HG03469 (cell line): ENCODE results near the gene EMC10.

Source experiments
- ATAC-seq: cut with Tn5 transposase; IDR thresholded peaks from one replicate; pipeline ENCODE4 v1.9.1; 2021; ENCODE audit warnings: mild to moderate bottlenecking, moderate library complexity, moderate number of reproducible peaks; ENCODE audit not compliant: unreplicated experiment

The EMC10 gene

GRCh38 chr19:50495020-50495531, 18.8 kb downstream of the EMC10 start:
- ATAC-seq = no peak

- no peak for ATAC-seq
These were observed 20.1 kb downstream of the EMC10 start for GRCh38 chr19:50496189-50497021.

GRCh38 chr19:50497022-50497405, 20.7 kb downstream of the EMC10 start:
- no peak for ATAC-seq

- no peak for ATAC-seq
These were observed 22.1 kb downstream of the EMC10 start for GRCh38 chr19:50498219-50499056.

GRCh38 chr19:50500060-50500752, 23.9 kb downstream of the EMC10 start:
- ATAC-seq = no peak

GRCh38 chr19:50500753-50501151, 24.4 kb downstream of the EMC10 start:
- ATAC-seq = no peak

GRCh38 chr19:50501186-50501567, 24.9 kb downstream of the EMC10 start:
- no peak for ATAC-seq

- ATAC-seq = no peak
These were observed 25.5 kb downstream of the EMC10 start for GRCh38 chr19:50501568-50502475.

GRCh38 chr19:50505856-50506611, 29.7 kb downstream of the EMC10 start:
- no peak for ATAC-seq

- no peak for ATAC-seq
These were observed 30.4 kb downstream of the EMC10 start for GRCh38 chr19:50506700-50507099.

- no peak for ATAC-seq
These were observed 31.1 kb downstream of the EMC10 start for GRCh38 chr19:50507376-50507775.

- no peak for ATAC-seq
These were observed 32.5 kb downstream of the EMC10 start for GRCh38 chr19:50508843-50509190.

GRCh38 chr19:50509366-50509765, 33.1 kb downstream of the EMC10 start:
- ATAC-seq = no peak

GRCh38 chr19:50510121-50510670, 33.9 kb downstream of the EMC10 start:
- ATAC-seq = no peak

GRCh38 chr19:50510700-50511068, 34.4 kb downstream of the EMC10 start:
- ATAC-seq = no peak

GRCh38 chr19:50511069-50511822, 34.9 kb downstream of the EMC10 start, which contains the start of gene JOSD2:
JOSD2 (minus strand) TSS chr19:50511191; CDS start chr19:50510431, 760 bp downstream.
- peak; percentile 74 for ATAC-seq

- no peak for ATAC-seq
These were observed 36.0 kb downstream of the EMC10 start for GRCh38 chr19:50512112-50512998.
